GM18498 (cell line): Measurements from ENCODE around the gene KCNC2.

ENCODE experiments used
- ATAC-seq: cut with Tn5 transposase; IDR thresholded peaks from one replicate; pipeline ENCODE4 v1.9.1; 2021; ENCODE audit warnings: mild to moderate bottlenecking, moderate library complexity; ENCODE audit not compliant: unreplicated experiment

KCNC2 gene

DNA sequence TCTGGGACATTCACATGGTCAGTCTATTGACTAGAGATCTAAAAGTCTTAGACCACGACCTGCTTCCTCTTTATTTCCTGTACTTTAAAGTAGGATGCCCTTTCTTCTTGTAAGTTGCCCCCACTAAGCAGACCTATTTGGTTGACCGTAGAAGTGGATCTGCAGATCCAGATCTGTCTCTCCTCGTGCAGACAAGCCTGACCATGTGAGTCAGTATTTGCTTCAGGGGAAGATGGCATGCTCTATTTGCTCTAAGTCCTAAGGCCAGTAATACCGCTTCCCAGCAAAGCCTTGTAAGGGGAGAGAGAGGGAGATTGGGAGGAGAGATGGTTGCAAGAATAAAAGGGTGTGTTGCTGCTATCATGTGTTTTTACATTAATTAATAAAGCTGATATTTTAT is 46.8 kb downstream of the KCNC2 start:
- ATAC-seq, result no peak

DNA sequence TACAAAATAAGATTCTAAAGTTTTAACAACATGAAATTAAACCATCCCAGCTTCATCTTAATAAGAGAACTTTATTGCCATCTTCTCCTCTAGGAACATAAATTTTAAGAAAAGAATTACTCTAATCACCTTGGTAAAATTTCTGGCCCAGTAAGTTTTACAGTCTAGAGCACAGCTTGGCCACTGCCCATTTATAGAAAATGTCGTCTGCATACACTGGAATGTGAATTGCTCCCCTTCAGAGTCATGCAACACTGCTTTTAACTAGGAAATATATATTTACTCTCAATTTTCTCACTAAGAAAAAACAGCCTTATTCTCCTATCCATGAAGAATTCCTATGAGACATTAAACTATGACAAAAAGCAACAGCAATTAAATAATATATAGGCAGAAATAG is 48.2 kb downstream of the KCNC2 start:
- no peak for ATAC-seq

DNA sequence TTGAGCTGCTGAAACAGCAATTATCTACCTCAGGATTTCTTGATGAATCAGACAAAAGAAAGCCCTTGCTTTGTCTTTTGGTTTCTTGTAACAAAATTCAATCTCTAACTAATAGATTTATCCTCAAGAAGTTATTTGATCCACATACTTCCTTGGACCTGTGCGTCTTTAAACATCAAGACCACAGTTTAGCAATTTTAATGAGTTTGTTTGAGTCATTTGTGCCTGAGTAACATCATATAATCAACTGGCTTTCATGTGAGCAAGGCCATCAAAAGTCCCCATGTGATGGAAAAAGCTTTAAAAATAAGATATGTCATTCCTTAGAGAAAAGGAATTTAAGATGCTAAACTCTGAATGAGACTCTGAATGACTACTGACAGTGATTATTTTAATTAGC is 52.3 kb downstream of the KCNC2 start:
- no peak for ATAC-seq

DNA sequence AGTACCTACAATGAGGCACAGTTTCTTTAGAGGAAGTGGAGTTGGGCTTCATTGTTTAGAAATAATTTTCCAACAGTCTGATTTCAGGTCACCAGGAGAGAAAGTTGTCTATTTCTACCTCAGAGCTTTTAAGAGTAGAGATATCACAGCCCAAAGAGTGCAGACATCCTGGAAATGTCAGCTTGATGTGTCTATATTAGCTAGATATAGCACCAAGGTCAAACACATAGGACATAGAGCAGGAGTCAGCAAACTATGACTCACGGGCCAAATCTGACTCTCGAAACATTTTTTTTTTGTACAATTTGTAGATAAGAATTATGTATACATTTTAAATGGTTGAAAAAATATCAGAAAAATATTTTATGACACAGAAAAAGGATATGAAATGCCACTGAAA is 53.7 kb downstream of the KCNC2 start:
- ATAC-seq, result no peak

DNA sequence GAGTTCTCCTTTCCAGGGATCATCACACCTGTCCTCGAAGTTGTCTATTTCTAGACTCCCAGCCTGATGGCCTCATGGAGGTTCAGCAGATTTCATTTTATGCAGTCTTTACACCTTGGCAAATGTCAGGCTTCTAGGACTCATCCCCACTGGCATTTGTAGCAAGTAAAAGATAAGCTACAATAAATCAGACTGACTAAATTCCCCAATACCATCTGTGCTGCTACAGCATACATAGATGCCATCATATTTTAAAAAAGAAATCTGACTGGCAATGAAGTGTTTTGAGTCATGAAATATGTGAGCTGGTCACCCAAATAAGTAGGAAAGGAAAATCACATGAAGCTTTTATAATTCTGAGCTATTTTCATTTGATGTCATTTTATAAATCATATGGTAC is 55.3 kb downstream of the KCNC2 start:
- no peak for ATAC-seq

DNA sequence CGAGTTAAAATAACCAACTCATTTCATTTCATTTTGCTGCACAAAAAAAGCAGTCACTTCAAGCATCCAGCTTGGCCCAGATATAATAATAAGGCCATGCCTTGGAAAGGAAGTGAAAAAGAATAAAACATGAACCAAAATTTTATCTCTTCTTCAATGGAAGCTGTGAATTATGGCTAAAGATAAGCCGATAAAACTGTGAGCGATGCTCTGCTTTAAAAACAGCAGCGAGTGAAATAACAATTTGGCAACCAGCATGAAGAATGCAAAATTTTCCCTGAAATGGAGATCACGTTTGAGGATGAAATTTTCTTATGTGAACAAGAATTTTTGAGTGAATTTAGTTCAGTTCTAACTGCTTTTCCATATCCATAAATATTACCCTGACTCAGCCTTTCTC is 70.4 kb downstream of the KCNC2 start:
- no peak for ATAC-seq

DNA sequence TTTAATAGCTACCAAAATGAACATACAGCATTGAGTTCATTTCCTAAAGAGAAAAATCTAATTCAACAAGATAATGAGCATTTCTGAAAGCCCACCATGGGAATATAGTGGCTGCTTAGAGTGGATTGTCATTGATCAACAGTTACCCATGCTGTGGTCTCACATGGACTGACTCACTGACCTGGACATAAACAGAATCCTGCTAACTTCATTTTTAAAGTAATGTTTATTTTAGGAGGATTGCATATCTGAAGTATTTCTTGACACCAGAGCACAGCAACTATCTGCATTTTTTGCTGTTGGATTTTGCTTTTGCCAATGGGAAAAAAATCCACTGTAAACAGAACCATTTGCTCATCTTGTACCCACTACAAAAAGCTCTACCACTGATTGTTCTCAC is 71.7 kb downstream of the KCNC2 start:
- no peak for ATAC-seq

DNA sequence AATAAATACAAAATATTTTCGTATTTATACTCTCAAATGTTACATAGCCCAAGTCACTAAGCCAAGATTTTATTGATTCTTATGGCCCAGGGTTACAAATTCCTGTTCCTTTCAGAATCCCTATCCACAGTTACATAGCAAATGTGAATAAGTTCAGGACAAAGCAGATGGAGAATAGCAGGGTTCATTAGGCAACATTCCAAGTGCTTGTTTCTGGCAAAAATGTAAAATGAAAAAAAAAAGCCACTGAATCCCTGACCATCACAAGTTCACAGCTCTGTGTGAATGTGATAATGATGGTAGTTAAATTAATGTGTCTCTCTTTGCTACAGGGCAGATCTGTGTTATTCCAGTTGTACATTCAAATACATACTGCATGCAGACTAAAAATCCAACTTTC is 74.6 kb downstream of the KCNC2 start:
- ATAC-seq, result no peak

DNA sequence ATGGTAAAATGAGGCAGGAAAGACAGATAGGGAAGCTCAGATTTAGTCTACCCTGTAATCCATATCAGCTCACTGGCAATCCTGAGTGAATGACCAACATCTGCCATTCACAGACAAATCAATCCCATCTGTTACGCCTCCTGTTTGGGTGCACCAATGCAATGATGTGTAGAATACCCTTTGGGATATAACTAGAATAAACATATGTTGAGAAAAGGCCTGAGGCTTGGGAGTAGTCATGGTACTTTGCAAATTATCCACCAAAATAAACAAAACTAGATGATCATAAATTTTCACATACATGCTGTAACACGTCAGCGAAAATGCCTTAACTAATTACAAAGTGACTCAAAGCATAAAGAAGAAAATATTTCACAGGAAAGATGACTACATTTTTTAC is 78.8 kb downstream of the KCNC2 start:
- ATAC-seq, result no peak

DNA sequence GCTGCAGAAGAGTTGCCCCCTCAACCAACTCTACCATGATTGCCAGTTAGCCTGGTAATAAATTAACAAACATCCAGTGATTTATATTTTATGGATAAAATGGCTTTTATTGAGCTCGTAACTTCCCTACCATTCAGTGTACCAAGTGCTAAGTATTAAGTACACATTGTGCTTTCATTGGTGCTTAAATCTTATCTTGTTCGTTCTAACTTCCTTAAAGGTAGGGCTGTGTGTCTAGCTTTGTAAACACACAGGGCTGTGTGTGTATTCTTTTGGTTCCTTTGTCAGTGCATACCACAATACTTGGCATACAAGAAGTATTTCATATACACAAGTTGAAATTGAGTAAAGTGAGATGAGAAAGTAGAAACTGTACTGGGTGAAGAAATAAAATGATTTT is 80.4 kb downstream of the KCNC2 start:
- ATAC-seq, result no peak

DNA sequence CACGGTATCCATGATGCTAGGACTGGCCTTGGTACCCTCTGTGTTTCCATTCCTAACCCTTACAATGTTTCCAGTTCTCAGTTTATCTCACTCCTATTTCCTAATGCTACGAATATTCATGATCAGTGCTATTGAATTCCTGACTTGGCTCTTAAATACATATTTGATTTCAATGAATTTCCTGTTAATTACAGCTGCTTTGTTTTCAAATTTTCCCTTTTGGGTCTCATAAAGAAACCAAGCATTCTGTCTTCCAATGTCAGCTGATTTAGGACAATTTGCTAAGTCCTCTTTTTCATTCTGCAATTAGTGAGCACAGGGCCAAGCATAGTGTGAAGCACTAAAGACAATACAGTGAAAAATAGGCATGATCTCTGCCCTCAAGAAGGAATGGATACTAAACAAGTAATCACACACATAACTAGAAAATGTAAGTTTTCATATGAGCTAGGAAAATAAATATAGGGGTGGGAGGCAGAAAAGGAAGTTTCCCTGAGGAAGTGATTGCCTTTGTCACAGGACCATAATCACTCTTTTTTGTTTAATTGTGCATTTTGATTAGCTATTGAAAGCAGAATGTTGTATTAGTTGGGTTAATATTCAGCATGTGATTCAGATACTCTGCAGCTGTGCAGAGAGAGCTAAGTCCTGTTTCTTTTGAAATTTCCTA is 88.5 kb downstream of the KCNC2 start:
- no peak for ATAC-seq

DNA sequence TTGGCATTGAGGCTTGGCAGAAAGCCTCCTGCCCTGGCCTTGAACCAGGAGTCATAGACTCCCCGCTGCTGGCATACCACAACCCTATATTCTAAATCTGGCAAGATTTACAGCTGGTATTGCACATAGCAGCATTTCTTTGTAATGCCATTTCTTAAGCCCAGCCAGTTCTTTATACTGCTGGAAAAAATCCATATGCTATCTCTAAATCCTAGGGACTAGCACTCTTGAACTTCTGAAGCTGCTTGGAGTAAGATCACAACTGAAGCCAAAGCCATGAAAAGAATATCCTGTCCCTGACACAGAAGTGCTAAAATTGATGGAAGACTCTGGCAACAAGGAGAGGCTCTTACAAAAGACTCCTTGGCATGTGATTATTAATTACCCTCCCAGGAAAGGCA is 89.3 kb downstream of the KCNC2 start:
- ATAC-seq, result no peak

DNA sequence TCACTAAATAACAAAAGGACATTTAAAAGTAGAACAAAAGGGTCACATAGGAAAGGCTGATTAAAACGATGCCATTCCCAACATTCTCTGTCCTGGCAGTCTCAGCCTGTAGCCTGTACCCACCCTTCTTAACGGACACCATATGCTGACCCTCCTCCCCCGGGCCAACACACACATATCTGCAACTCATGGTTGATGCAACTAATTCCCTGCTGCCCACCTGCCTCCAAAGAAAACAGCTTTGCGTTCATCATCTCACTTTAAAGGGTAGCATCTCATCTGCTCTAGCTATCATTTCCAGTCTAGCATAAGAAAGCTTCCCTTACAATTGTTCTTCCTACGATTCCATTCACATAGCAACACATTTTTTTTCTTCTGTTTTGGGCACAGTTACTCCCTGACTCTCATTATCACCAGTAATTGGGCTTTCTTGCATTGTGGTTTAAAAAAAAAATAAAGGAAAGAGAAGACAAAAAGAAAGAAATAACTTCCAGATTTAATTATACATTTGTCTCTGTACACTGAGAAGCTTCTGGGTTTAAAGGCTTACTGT is 92.9 kb downstream of the KCNC2 start:
- ATAC-seq, result no peak

DNA sequence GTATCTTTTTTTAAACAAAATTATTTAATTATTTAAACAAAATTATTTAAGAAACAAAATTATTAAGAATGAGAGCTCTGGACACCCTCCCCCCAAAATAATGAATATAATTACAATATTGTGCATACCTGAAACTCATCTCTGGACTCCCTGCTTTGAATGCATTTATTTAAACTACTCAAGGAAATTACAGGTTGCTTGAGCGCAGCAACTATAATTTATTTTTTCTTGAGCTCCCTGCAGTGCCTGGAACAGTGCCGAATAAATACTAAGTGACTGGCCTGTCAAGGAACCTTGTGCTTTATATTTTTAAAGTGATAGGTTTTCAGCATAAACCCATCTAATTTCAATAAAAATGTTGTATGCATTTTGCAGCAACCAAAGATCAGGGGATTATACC is 93.9 kb downstream of the KCNC2 start:
- ATAC-seq, result no peak

DNA sequence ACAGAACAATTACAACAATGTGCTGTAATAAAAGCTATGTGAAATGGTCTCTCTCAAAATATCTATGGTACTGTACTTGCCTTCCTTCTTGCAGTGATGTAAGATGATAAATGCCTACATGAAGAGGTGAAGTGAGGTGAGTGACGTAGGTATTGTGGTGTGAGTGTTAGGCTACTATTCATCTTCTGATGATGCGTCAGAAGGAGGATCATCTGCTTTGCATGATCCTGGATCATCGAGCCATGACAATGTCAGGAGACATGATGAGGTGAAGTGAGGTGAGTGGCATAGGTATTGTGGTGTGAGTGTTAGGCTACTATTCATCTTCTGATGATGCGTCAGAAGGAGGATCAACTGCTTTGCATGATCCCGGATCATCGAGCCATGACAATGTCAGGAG is 105.8 kb downstream of the KCNC2 start:
- no peak for ATAC-seq

DNA sequence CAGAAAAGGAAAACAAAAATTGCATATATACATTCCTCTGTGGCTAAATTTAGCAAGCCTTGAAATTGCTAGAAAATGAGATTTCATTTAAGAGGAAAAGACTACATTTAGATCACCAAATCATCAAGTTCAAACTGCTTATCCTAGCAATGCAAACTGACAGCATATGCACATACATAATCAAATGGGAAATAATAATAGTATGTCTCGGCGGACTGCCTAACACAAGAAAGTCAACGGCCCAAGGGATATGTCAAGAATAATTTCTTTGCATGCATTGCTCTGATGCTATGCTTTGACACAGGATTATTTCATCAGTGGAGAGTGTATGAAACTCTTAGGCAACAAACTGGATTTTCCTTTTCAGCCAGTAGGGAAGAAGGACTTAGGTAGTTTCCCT is 107.9 kb downstream of the KCNC2 start:
- no peak for ATAC-seq

DNA sequence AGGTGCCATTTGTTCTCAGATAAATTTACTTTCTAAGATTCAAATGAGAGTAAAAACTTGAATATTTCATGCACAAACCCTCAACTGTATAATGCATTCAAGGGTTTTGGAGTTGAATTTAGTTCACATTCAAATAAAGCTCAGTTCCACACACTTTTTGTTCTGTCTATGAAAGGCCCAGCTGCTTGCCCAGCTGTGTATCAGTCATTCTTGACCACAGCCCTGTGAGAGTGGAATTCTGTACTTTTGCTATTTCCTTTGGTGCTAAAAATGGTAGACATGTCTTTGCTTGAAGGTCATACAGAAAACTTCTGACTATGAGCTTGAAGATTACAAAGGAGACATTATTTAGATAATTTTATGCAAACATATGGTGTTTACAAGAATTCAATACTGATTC is 110.4 kb downstream of the KCNC2 start:
- no peak for ATAC-seq

DNA sequence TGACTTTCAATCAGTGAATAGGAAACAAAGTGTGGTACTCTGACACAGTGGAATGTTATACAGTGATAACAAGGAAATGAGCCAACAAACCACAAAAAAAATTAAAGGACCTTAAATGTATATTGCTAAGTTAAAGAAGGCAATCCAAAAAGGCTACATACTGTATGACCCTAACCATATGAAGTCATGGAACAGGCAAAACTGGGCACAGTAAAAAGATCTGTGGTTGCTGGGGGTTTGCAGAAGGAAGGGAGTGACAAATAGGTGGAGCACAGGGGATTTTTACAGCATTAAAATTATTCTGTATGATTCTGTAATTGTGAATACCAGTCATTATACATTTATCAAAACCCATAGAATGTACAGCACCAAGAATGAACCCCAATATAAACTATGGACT is 112.6 kb downstream of the KCNC2 start:
- ATAC-seq, result no peak

DNA sequence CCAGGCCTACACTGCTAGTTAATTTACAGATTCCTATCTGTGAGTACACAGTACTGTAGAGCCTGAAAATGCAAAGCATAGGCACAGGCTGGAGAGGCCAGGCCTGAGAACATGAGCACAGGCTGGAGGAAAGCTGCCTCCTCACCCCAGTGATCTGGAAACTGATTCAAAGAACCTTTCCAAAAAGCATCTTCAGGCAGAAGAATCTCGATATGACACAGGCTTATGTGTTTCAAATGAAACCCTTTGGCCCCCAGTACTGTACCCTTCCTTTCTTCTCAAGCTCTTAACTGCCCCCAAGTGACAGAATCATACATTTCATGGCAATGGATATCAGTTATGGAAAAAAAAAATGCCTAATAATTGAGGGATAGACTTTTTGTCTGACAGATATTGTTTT is 122.0 kb downstream of the KCNC2 start:
- no peak for ATAC-seq

DNA sequence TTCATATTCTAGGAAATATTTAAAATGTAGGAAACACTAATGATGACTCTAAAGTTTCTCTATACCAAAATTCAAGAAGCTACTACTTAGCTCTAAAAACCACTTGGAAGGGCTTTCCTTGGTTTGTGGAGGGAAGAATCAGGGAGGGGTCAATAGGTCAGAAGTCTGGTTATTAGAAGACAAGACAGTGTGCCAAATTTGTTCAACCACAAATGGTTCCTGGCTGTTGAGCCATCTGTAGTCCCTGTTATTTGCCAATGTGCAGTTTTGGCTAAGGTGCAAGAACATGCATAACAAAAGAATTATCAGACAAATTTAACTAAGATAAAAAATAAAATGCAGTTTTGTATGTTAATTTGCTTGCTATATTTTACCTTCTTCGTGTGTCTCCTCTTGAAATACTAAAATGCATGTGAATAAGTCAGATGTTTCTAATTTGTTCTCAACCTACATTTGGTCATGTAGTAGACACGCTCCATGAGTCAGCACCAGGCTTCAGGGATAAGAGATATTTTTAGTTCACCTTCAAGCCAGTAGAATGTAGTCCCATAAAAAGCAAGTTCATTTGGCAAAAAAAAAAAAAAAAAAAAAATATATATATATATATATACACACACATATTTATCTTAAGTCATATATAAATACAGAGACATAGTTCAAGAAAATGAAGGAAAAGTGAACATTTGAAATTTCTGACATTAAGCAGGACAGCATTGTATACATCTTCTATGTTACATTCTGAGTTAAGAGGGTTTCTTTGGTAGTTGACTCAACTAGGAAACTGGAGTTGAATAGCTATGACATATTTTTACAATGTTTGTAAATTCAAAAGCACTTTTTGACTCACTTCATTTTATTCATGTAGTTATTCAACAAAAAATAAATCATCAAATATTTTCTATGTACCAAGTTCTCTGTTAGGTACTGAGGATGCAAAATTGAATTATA is 123.3 kb downstream of the KCNC2 start:
- ATAC-seq, result no peak

DNA sequence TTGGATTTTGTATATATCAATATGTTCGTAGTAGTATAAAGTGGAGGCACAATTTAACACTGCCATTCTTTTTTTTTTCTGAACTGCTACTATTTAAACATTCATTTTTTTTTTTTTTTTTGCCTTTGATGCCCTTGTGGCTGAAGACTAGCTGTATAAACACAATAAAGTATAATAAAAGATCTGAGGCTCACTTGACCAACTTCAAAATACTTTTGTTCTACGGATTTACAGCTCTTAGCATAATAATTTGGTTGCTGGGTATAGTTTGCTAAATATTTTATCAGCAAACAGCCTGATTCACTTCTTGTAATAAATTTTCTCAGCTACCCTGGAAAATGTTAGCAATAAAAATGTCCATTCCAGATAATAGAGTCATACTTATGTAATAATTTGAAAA is 128.3 kb downstream of the KCNC2 start:
- ATAC-seq, result no peak

DNA sequence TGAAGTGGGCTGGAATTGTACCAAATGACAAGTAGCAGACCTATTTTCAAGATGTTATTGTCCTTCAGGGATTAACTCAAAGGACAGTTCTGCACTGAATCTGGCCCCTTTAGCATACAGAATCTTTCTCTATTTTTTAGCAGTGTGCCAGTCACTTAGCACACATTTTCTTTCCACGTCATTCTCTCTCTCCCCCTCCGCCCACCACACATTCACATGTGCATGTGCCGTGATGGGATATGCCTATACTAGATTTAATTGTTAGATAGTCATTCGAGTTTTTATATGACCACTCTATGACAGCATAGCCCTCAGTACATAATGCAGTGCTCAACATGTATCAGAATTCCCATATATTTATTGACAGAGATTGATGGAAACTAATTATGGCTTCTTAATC is 129.1 kb downstream of the KCNC2 start:
- ATAC-seq, result no peak
